K562 treated with DMSO at 1 percent for 24 hours (cell line): Measurements from ENCODE around the gene RALB. TPM values are rescaled to one million over a fixed set of nuclear protein-coding genes. Genes with fewer than 3 reads are reported as not detected.

Source experiments
- total RNA-seq: library from RNA; unstranded; fragments of 300-600 nt; gene quantifications from 2 replicates; pipeline ENCODE4 v1.2.3, GENCODE V29; 2022; ENCODE audit warnings: low read depth; ENCODE audit not compliant: insufficient read depth

Gene RALB, protein sequence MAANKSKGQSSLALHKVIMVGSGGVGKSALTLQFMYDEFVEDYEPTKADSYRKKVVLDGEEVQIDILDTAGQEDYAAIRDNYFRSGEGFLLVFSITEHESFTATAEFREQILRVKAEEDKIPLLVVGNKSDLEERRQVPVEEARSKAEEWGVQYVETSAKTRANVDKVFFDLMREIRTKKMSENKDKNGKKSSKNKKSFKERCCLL
- 64.3 and 71.0 TPM in 2 replicates for total RNA-seq

GRCh38 chr2:120252225-120253020 is at the start of gene RALB:
Gene RALB (plus strand): TSS chr2:120252852. CDS start chr2:120278665, 25,813 bp downstream.

GRCh38 chr2:120223034-120223912 is 29.4 kb upstream of the RALB start, which contains the start of gene TMEM185B:
Gene TMEM185B (minus strand): TSS chr2:120223400. CDS start chr2:120222976, 424 bp downstream.

Other genes with a start within 250 kb of the RALB start
- gene EPB41L5, start 239.8 kb upstream of the RALB start, total RNA-seq, result 5.4 and 8.5 TPM in 2 replicates
- 31.5 and 31.8 TPM in 2 replicates for gene TMEM185B, start 29.5 kb upstream of the RALB start, total RNA-seq
- not detected in 2 replicates for gene INHBB, start 93.3 kb downstream of the RALB start, total RNA-seq